G401.6 (cell line): ENCODE results near the gene PPP2R2D.

Experiments used
- FAIRE-seq: peaks from 2 replicates; lab custom pipeline; 2012; peaks lifted over from hg19 to GRCh38; lab: Jason Lieb, UNC

The PPP2R2D gene

GRCh38 chr10:131900350-131901152 lies at the start of gene PPP2R2D:
PPP2R2D (plus strand) TSS chr10:131901008; CDS start chr10:131901149, 141 bp downstream.
- no peak for FAIRE-seq

GRCh38 chr10:131851346-131851745 lies 49.5 kb upstream of the PPP2R2D start:
- no peak for FAIRE-seq

GRCh38 chr10:131852176-131852822 lies 48.5 kb upstream of the PPP2R2D start:
- FAIRE-seq: no peak

DNA sequence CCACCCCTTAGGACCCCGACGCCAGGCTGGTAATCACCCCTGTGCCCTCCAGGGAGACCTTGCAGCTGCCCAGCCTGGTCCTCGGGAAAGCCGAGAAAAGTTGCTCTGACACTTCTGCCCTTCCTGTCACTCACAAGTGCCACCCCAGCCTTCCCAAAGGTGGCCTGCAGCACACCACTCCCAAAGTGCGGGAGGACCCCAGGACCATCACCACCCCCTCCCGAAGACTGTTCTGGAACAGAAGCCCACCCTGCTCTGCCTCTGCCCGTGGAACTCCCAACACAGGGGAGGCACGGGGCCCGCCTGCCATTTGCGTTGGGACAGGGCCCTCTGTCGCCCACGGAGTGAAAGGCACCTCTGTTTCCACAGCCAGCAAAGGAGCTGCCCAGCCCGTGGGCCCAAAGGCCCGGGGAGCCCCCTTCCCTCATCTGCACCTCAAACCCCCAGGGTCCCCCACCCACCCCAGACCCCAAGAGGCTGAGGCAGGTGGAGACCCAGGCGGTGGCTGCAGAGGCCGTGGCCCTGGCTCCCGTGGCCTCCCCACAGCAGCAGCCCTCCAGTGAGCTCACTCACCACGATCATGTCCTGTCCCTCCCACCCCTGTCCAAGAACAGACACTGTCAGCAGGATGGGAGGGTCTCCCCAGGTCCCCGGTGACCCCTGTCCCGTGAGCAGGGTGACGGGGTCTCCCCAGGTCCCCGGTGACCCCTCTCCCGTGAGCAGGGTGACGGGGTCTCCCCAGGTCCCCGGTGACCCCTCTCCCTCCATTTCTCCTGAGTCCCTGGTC lies 47.8 kb upstream of the PPP2R2D start:
- no peak for FAIRE-seq

GRCh38 chr10:131853610-131853964 lies 47.2 kb upstream of the PPP2R2D start:
- FAIRE-seq: no peak

DNA sequence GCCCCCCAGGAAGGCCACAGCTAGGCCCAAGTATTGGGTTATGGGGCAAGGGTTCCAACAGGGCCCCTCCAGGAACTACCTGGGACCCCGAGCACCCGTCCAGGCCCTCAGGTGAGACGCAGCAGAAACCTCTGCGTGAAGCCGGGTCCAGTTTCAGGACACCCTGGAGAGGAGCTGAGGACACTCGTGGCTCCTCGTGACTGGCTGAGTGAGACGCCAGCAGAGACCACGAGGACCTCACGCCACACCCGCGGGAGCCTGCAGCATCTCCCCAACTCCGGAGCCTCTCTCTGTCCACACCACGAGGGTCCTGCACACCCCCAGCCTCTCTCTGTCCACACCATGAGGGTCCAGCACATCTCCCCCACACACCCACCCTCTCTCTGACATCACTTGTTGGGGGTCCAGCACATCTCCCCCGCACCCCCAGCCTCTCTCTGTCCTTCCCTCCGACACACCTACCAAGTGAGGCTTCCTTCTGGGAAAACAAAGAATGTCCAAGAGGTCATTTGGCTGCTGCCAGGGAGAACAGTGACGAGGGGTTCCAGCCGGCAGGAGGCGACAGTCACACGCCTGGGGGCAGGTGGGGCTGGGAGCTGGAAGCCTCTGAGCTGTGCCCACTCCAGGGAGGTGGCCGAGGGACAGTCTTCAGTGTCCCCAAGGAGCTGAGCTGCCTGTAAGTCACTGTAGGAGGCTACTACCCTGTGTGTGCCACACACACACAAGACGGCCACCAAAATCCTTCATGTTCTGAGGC lies 46.1 kb upstream of the PPP2R2D start:
- FAIRE-seq: no peak

DNA sequence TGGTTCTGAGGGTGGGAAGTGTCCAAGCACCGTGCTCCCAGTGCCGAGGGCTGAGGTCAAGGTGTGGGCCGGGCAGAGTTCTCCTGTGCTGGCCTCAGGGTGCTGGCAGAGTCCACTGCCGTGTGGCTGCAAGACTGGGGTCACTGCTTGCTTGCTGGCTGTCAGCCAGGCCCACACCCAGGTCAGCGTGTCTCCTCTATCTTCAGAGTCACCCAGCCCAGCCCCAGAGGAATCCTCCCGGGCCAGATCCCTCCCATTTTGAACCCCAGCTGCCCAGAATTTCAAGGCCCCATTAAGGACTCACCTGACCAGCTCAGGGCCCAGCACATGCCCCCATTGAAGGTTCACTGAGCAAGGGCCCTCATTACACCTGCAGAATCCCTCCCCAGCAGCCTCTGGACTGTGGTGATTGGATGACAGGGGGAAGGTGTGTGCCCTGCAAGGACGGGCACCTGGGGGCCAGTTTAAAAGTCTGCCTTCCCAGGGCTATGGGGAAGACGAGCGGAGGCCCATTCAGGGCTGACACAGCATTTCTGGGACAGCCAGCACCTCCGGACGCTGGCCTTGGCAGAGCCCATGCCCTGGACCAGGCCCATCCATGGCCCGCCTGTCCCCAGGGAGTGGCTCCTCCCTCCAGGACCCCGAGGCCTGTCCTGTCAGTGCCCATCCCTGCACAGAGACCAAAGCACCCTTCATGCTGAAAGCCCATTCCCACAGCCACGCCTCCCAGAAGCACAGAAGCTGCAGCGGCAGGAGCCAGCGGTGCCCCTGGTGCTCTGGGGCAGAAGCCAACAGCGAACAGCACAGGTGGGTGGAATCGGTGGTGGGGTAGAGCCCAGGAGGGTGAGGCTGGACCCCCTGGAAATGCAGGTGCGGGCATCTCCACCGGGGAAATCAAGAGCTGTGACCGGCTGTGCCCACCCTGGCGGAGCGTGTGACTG lies 45.1 kb upstream of the PPP2R2D start:
- FAIRE-seq: no peak

GRCh38 chr10:131856441-131857094 lies 44.2 kb upstream of the PPP2R2D start:
- FAIRE-seq: no peak

DNA sequence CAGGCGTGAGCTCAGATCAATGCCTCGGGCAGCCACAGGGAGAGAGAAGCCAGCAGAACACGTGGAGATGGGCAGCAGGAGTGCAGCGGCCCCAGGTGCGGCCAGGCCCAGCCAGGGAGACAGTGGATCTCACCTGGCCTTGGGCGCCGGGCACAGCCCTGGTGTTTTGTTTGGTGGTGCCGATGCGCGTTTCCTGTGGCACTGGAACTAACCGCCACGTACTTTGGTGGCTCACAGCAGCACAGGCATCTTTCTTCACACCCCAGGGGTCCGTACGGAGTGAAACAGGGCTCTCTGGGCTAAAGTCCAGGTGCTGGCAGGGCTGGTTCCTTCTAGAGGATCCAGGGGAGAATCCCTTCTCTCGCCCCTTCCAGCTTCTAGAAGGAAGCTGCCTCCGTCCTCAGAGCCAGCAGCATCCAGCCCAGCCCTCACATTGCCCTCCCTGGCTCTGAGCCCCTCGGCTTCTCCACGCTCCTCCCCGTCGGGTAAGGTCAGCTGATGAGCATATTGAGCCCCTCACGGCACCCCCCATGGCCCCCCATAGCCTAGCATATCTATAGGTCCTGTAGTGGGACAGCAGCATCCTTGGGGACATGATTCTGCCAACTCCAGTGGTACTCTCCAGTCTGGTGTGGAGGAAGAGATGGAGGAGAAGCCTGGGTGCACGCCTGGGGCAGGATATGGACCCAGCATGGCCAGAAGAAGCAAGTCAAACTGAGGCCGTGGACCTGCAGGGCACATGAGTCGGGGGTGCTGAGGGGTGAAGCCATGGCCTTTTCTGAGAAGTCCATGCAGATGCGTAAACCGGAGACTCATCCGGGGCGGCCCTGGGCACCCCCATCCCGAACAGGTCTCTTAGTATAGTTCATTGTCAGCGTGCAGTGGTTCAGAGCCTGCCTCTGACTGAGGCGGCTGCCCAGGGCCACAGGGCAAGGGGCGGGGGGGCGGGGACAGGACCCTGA lies 43.4 kb upstream of the PPP2R2D start:
- no peak for FAIRE-seq

- no peak for FAIRE-seq
These were observed 42.7 kb upstream of the PPP2R2D start for GRCh38 chr10:131858118-131858515.

DNA sequence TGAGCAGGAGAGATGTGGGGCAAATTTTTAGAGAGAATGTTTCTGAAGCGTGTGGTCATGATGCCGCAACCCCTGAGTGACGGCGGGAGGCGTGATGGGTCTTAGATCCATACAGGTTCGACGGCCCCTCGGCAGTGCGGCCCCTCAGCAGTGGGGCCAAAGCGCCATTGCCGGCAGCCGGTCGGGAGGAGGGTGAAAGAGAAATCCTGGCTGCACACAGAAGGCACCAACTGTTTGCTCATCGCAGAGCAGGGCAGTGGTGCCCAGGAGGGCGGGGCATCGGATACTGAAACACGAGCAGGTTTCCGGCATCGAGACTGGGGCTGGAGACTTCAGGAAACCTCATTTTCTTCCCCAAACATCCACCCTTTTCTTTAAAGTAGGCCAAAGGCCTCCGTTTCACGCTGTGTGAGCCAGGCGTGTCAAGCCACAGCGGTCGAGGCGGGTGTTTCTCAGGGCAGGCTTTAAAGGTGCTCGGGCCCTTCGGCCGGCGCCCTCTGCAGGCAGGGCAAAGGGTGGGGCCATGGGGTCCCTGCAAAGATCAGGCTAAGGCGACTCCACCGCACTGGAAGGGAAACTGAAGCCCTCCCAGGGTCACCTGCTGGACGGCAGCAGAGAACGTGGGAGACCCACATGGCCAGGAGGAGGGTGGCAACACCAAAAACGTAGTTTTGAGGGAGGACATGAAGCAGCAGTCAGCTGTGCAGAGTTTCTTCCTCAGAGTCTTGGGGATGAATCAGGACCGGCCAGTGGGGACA lies 42.0 kb upstream of the PPP2R2D start:
- no peak for FAIRE-seq

DNA sequence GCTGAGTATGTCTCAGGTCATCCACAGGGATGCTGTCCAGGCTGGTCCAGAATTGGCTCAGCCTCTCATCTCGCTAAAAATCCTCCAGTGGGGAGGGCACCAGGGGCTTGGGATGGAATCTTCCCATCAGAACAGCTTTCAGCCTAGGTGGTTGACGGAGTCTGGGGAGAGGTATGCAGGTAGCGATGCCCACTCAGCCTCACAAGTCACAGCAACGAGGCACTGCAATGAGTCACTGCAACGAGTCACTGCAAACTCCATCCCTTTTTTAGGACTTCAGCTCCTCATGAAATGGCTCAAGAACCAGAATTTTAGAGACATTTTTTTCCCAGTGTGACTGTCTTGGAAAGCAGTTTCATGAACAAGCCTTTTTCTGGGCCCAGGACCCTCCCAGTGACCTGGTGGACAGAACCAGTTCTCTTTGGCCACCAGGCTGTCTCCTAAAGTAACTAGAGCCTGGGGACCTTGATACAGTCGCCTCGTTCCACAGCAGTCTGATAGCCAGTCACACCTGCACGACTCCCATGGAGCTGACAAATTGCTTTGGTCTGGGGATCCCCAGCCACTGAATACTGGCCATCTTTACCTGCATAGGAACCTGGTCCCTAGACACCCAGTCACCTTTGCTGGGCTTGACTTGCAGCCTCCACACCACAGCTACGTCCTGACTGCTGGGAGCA lies 41.3 kb upstream of the PPP2R2D start:
- no peak for FAIRE-seq

DNA sequence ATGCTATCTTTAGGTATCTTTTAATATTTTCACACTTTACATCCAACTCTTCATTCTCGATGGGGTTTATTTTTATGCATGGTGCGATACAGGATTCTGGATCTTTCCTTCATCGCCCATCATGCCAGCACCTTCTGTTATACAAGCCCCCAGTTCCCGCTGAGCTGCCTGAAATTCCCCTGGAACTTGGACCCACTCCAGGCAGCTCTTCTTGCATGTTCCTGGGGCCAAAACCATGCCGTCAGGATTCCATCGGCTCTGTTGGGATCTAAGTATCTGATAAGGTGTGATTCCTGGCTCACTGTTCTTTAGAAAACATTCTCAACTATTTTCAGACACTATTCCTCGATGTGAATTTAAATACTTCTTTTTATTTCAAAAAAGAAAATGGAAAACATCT lies 40.5 kb upstream of the PPP2R2D start:
- FAIRE-seq: no peak

- FAIRE-seq: no peak
These were observed 39.9 kb upstream of the PPP2R2D start for GRCh38 chr10:131860806-131861440.

- FAIRE-seq: no peak
These were observed 38.3 kb upstream of the PPP2R2D start for GRCh38 chr10:131862548-131862947.

DNA sequence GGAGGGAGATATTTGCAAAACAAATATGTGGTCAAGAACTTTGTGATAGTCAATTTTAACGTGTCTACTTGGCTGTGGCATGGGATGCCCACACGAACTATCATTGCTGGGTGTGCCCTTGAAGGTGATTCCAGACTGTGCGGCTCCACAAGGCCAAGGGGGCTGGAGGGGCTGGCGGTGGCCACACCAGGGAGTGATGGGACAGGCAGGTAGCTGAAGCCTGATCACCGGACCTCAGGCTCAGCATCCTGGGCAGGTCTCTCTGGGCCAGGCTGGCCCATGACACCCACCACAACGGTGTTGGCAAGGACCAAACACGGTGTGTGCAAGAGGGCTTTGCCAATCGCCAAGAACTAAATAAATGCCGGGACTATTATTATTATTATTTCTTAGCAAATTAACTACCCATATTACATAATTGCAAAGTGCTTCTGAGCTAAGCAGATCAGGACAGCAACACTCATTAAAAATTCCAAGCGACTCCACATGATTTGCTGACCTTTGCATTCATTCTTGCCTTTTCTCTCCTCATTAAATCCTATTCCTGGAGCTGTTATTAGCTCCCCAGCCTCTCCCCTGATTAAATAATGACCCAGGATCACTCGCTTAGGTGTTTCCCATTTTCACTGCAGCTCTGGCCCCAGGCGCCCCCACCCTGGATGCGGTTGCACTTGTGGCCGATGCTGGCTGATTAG lies 35.4 kb upstream of the PPP2R2D start:
- FAIRE-seq: no peak

GRCh38 chr10:131866673-131867072 lies 34.1 kb upstream of the PPP2R2D start:
- FAIRE-seq: no peak
